ENCODE results near the gene PPP2R2D.
"Not testable (repeated sequence)": the region's sequence is repeated elsewhere in the genome, so short reads cannot be mapped to it uniquely, and the experiment has no call there.

Gene PPP2R2D

GRCh38 chr10:131909014-131909808 lies 8.4 kb downstream of the PPP2R2D start:
- DNase-seq: no peak

GRCh38 chr10:131909929-131910328 lies 9.1 kb downstream of the PPP2R2D start:
- no peak for DNase-seq

GRCh38 chr10:131910663-131911314 lies 10.0 kb downstream of the PPP2R2D start:
- no peak for DNase-seq

- no peak for DNase-seq
These were observed 10.6 kb downstream of the PPP2R2D start for GRCh38 chr10:131911451-131911850.

GRCh38 chr10:131912620-131913019 lies 11.8 kb downstream of the PPP2R2D start:
- DNase-seq: no peak

GRCh38 chr10:131915484-131915883 lies 14.7 kb downstream of the PPP2R2D start:
- no peak for DNase-seq

- no peak for DNase-seq
These were observed 15.4 kb downstream of the PPP2R2D start for GRCh38 chr10:131915990-131916766.

GRCh38 chr10:131916767-131917160 lies 16.0 kb downstream of the PPP2R2D start:
- not testable (repeated sequence) for DNase-seq

GRCh38 chr10:131917496-131917895 lies 16.7 kb downstream of the PPP2R2D start:
- DNase-seq: not testable (repeated sequence)

GRCh38 chr10:131919461-131919860 lies 18.7 kb downstream of the PPP2R2D start:
- DNase-seq: not testable (repeated sequence)

GRCh38 chr10:131920151-131920550 lies 19.3 kb downstream of the PPP2R2D start:
- DNase-seq: no peak

- no peak for DNase-seq
These were observed 19.9 kb downstream of the PPP2R2D start for GRCh38 chr10:131920693-131921092.

- DNase-seq: no peak
These were observed 20.4 kb downstream of the PPP2R2D start for GRCh38 chr10:131921184-131921583.

- DNase-seq: no peak
These were observed 22.4 kb downstream of the PPP2R2D start for GRCh38 chr10:131923038-131923756.

GRCh38 chr10:131925011-131925649 lies 24.3 kb downstream of the PPP2R2D start:
- DNase-seq: no peak

- DNase-seq: no peak
These were observed 24.9 kb downstream of the PPP2R2D start for GRCh38 chr10:131925716-131926115.

- DNase-seq: no peak
These were observed 25.4 kb downstream of the PPP2R2D start for GRCh38 chr10:131926253-131926652.

- no peak for DNase-seq
These were observed 26.2 kb downstream of the PPP2R2D start for GRCh38 chr10:131926743-131927595.

- peak in 1 of 5 donors; percentile 41 for DNase-seq
These were observed 27.7 kb downstream of the PPP2R2D start for GRCh38 chr10:131928248-131929095.
